GM23338 (cell line): Measurements from ENCODE around the gene ADGRV1. TPM values are rescaled to one million over a fixed set of nuclear protein-coding genes. Genes with fewer than 3 reads are reported as not detected.
A peak's percentile ranks its signal among the peaks of the same experiment; 100 is the strongest.

ENCODE experiments used
- ATAC-seq: fragments of 200-7000 bp; cut with Tn5 transposase; 3 replicates; pipeline ENCODE4 v1.9.1; 2020
- DNase-seq: peaks from one replicate; pipeline ENCODE4 v3.0.0-alpha.2; 2015; ENCODE audit warnings: low spot score
- H2AFZ ChIP-seq: fragments of 200-600 bp; sonication (generic); 2 replicates; pipeline ENCODE4 v1.8.0; 2016; ENCODE audit warnings: antibody characterized with exemption, mild to moderate bottlenecking, moderate library complexity
- H3F3A ChIP-seq: fragments of 200-600 bp; sonication (generic); replicated peaks from 2 replicates; pipeline ENCODE4 v1.8.0; 2017; ENCODE audit warnings: antibody characterized with exemption, mixed run types, low read depth
- H3K27ac ChIP-seq: fragments of 200-600 bp; sonication (generic); 2 replicates; pipeline ENCODE4 v1.6.1; 2016; ENCODE audit warnings: low read depth
- H3K27me3 ChIP-seq: fragments of 200-600 bp; sonication (generic); 2 replicates; pipeline ENCODE4 v1.8.0; 2016; ENCODE audit warnings: mild to moderate bottlenecking, mixed run types, moderate library complexity; ENCODE audit not compliant: insufficient read depth
- H3K36me3 ChIP-seq: fragments of 200-600 bp; sonication (generic); 2 replicates; pipeline ENCODE4 v1.8.0; 2016; ENCODE audit warnings: mild to moderate bottlenecking; ENCODE audit not compliant: insufficient read depth
- H3K4me1 ChIP-seq: fragments of 200-600 bp; sonication (generic); 2 replicates; pipeline ENCODE4 v1.8.0; 2016; ENCODE audit warnings: mild to moderate bottlenecking, moderate library complexity; ENCODE audit not compliant: insufficient read depth
- H3K4me2 ChIP-seq: fragments of 200-600 bp; sonication (generic); 2 replicates; pipeline ENCODE4 v1.7.1; 2017; ENCODE audit warnings: mixed run types
- H3K4me3 ChIP-seq: fragments of 200-600 bp; sonication (generic); 2 replicates; pipeline ENCODE4 v1.6.1; 2016; ENCODE audit warnings: mixed run types
- H3K79me2 ChIP-seq: fragments of 200-600 bp; sonication (generic); replicated peaks from 2 replicates; pipeline ENCODE4 v1.8.0; 2017; ENCODE audit warnings: mild to moderate bottlenecking; ENCODE audit not compliant: insufficient read depth
- H3K9me2 ChIP-seq: fragments of 200-600 bp; sonication (generic); 2 replicates; pipeline ENCODE4 v1.8.0; 2017; ENCODE audit not compliant: insufficient read depth
- H4K20me1 ChIP-seq: fragments of 200-600 bp; sonication (generic); replicated peaks from 2 replicates; pipeline ENCODE4 v1.8.0; 2017; ENCODE audit warnings: mild to moderate bottlenecking; ENCODE audit not compliant: insufficient read depth
- H3K27ac Mint-ChIP-seq: 2 replicates; pipeline ENCODE4 v1.8.0; 2020; ENCODE audit warnings: inconsistent platforms, mild to moderate bottlenecking, moderate library complexity, mixed read lengths
- H3K27me3 Mint-ChIP-seq: 3 replicates; pipeline ENCODE4 v1.8.0; 2022; ENCODE audit warnings: low read depth, mild to moderate bottlenecking, moderate library complexity, mixed read lengths, inconsistent platforms; ENCODE audit not compliant: insufficient read depth, poor library complexity
- H3K36me3 Mint-ChIP-seq: 3 replicates; pipeline ENCODE4 v1.8.0; 2021; ENCODE audit warnings: low read depth, mild to moderate bottlenecking, inconsistent platforms, moderate library complexity, mixed read lengths
- H3K4me1 Mint-ChIP-seq: 3 replicates; pipeline ENCODE4 v1.8.0; 2020; ENCODE audit warnings: mild to moderate bottlenecking, inconsistent platforms, mixed read lengths
- H3K4me3 Mint-ChIP-seq: 3 replicates; pipeline ENCODE4 v1.8.0; 2021; ENCODE audit warnings: moderate library complexity, mild to moderate bottlenecking, inconsistent platforms, mixed read lengths
- H3K9me3 Mint-ChIP-seq: 3 replicates; pipeline ENCODE4 v1.8.0; 2020; ENCODE audit warnings: moderate library complexity, mild to moderate bottlenecking, inconsistent platforms, mixed read lengths
- CREB1 ChIP-seq: fragments of 250-450 bp; sonication (Bioruptor Pico); IDR thresholded peaks from 2 replicates; pipeline ENCODE4 v1.5.0; 2020; ENCODE audit warnings: low read depth, mild to moderate bottlenecking, moderate library complexity
- ETS1 ChIP-seq: IDR thresholded peaks from 2 replicates; pipeline ENCODE4 v1.6.1; 2016; ENCODE audit warnings: antibody characterized with exemption
- EZH2 ChIP-seq: fragments of 200-600 bp; sonication (generic); IDR thresholded peaks from one replicate; pipeline ENCODE4 v1.8.0; 2017; ENCODE audit warnings: antibody characterized with exemption, mild to moderate bottlenecking, low read depth; ENCODE audit not compliant: unreplicated experiment
- EZH2phosphoT487 ChIP-seq: fragments of 200-600 bp; sonication (generic); IDR thresholded peaks from one replicate; pipeline ENCODE4 v1.8.1; 2018; ENCODE audit warnings: antibody characterized with exemption; ENCODE audit not compliant: unreplicated experiment
- JUNB ChIP-seq: IDR thresholded peaks from one replicate; pipeline ENCODE4 v1.6.1; 2016; ENCODE audit warnings: antibody characterized with exemption; ENCODE audit not compliant: unreplicated experiment
- polyA plus RNA-seq: library from polyadenylated mRNA; unstranded; fragments of >200 nt; fragmentation: Nextera tagmentation; extraction: Ambion mirVana; gene quantifications from 2 replicates; pipeline ENCODE4 v1.2.1, GENCODE V29; 2016
- total RNA-seq: library from RNA; depleted of rRNA; stranded (reverse); fragments of >200 nt; shearing (Covaris generic); gene quantifications from 2 replicates; pipeline ENCODE4 v1.2.3, GENCODE V29; 2014
- TF ChIP-seq, protein P1 (sequence below): fragments of 250-450 bp; sonication (Bioruptor Pico); IDR thresholded peaks from 2 replicates; pipeline ENCODE4 v1.5.0; 2020; ENCODE audit warnings: mild to moderate bottlenecking, moderate library complexity
- TF ChIP-seq, protein P2 (sequence below), 2 experiments: fragments of 200-600 bp in 1 of 2; sonication (generic) in 1 of 2; conservative IDR thresholded peaks; 2 replicates each; pipeline versions ENCODE4 v1.5.1 to v1.6.1; 2016 to 2017; ENCODE audit warnings: antibody characterized with exemption in 2 of 2, low read depth in 2 of 2, mild to moderate bottlenecking in 2 of 2, moderate library complexity in 1 of 2

The ADGRV1 gene
- total and polyA plus RNA-seq, 2 experiments from 2014 or later = 46.1 to 149 TPM

- no peaks in the 10 kb centered on the region for H3K9me2 ChIP-seq
- no peak overlapping the region for H2AFZ ChIP-seq
- no peak for ATAC-seq
- no peak overlapping the region for H3K4me3 ChIP-seq
- no peak overlapping the region for H3K27ac Mint-ChIP-seq
- peaks cover 42% of the 10 kb centered on the region for H3K36me3 Mint-ChIP-seq
- no peaks in the 10 kb centered on the region; the same call in 1 of the 2 replicates for H3K79me2 ChIP-seq
- H3K27me3 Mint-ChIP-seq = peaks cover 3% of the 10 kb centered on the region
- peaks cover 21% of the 10 kb centered on the region for H3K4me1 Mint-ChIP-seq
- H3K4me2 ChIP-seq = no peak overlapping the region
- H4K20me1 ChIP-seq = no peaks in the 10 kb centered on the region; the same call in 1 of the 2 replicates
- H3K36me3 ChIP-seq = no peaks in the 10 kb centered on the region; the same call in 1 of the 2 replicates
- H3K4me1 ChIP-seq = no peaks in the 10 kb centered on the region
- H3K9me3 Mint-ChIP-seq = no peaks in the 10 kb centered on the region
- no peaks in the 10 kb centered on the region for H3K27me3 ChIP-seq
- H3K27ac ChIP-seq = no peak overlapping the region
- no peak overlapping the region for H3K4me3 Mint-ChIP-seq
- DNase-seq = no peak
- H3F3A ChIP-seq = no peaks in the 10 kb centered on the region
- TF ChIP-seq, protein P1, sequence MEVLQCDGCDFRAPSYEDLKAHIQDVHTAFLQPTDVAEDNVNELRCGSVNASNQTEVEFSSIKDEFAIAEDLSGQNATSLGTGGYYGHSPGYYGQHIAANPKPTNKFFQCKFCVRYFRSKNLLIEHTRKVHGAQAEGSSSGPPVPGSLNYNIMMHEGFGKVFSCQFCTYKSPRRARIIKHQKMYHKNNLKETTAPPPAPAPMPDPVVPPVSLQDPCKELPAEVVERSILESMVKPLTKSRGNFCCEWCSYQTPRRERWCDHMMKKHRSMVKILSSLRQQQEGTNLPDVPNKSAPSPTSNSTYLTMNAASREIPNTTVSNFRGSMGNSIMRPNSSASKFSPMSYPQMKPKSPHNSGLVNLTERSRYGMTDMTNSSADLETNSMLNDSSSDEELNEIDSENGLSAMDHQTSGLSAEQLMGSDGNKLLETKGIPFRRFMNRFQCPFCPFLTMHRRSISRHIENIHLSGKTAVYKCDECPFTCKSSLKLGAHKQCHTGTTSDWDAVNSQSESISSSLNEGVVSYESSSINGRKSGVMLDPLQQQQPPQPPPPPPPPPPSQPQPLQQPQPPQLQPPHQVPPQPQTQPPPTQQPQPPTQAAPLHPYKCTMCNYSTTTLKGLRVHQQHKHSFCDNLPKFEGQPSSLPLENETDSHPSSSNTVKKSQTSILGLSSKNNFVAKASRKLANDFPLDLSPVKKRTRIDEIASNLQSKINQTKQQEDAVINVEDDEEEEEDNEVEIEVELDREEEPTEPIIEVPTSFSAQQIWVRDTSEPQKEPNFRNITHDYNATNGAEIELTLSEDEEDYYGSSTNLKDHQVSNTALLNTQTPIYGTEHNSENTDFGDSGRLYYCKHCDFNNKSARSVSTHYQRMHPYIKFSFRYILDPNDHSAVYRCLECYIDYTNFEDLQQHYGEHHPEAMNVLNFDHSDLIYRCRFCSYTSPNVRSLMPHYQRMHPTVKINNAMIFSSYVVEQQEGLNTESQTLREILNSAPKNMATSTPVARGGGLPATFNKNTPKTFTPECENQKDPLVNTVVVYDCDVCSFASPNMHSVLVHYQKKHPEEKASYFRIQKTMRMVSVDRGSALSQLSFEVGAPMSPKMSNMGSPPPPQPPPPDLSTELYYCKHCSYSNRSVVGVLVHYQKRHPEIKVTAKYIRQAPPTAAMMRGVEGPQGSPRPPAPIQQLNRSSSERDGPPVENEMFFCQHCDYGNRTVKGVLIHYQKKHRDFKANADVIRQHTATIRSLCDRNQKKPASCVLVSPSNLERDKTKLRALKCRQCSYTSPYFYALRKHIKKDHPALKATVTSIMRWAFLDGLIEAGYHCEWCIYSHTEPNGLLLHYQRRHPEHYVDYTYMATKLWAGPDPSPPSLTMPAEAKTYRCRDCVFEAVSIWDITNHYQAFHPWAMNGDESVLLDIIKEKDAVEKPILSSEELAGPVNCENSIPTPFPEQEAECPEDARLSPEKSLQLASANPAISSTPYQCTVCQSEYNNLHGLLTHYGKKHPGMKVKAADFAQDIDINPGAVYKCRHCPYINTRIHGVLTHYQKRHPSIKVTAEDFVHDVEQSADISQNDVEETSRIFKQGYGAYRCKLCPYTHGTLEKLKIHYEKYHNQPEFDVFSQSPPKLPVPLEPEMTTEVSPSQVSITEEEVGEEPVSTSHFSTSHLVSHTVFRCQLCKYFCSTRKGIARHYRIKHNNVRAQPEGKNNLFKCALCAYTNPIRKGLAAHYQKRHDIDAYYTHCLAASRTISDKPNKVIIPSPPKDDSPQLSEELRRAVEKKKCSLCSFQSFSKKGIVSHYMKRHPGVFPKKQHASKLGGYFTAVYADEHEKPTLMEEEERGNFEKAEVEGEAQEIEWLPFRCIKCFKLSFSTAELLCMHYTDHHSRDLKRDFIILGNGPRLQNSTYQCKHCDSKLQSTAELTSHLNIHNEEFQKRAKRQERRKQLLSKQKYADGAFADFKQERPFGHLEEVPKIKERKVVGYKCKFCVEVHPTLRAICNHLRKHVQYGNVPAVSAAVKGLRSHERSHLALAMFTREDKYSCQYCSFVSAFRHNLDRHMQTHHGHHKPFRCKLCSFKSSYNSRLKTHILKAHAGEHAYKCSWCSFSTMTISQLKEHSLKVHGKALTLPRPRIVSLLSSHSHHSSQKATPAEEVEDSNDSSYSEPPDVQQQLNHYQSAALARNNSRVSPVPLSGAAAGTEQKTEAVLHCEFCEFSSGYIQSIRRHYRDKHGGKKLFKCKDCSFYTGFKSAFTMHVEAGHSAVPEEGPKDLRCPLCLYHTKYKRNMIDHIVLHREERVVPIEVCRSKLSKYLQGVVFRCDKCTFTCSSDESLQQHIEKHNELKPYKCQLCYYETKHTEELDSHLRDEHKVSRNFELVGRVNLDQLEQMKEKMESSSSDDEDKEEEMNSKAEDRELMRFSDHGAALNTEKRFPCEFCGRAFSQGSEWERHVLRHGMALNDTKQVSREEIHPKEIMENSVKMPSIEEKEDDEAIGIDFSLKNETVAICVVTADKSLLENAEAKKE (CRISPR knock-in tag) = no peak
- no peak for TF ChIP-seq EZH2
- TF ChIP-seq JUNB = no peak
- no peak for TF ChIP-seq ETS1
Measured at GRCh38 chr5:90739567-90739966, 181.0 kb downstream of the ADGRV1 start.

- Histone ChIP-seq H3K36me3 (no peaks in the 10 kb centered on the region; the same call in 1 of the 2 replicates), H2AFZ (no peak overlapping the region), H3K9me2 (no peaks in the 10 kb centered on the region), H3K4me2 (no peak overlapping the region), H3K4me3 (no peak overlapping the region), H3F3A (no peaks in the 10 kb centered on the region), H3K27me3 (no peaks in the 10 kb centered on the region), H3K79me2 (no peaks in the 10 kb centered on the region; the same call in 1 of the 2 replicates), H3K27ac (no peak overlapping the region), H4K20me1 (no peaks in the 10 kb centered on the region; the same call in 1 of the 2 replicates), H3K4me1 (no peaks in the 10 kb centered on the region)
- TF ChIP-seq, protein P2, sequence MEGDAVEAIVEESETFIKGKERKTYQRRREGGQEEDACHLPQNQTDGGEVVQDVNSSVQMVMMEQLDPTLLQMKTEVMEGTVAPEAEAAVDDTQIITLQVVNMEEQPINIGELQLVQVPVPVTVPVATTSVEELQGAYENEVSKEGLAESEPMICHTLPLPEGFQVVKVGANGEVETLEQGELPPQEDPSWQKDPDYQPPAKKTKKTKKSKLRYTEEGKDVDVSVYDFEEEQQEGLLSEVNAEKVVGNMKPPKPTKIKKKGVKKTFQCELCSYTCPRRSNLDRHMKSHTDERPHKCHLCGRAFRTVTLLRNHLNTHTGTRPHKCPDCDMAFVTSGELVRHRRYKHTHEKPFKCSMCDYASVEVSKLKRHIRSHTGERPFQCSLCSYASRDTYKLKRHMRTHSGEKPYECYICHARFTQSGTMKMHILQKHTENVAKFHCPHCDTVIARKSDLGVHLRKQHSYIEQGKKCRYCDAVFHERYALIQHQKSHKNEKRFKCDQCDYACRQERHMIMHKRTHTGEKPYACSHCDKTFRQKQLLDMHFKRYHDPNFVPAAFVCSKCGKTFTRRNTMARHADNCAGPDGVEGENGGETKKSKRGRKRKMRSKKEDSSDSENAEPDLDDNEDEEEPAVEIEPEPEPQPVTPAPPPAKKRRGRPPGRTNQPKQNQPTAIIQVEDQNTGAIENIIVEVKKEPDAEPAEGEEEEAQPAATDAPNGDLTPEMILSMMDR (conservative IDR thresholded peaks at IDR 0.05; ENCODE audit: low read depth in 2 of 2) = no peak
- TF ChIP-seq EZH2 = no peak
- TF ChIP-seq EZH2phosphoT487 = no peak
- TF ChIP-seq CREB1 (CRISPR knock-in tag) = no peak
- H3K9me3 Mint-ChIP-seq = no peaks in the 10 kb centered on the region
- peaks cover 41% of the 10 kb centered on the region for H3K36me3 Mint-ChIP-seq
- ATAC-seq (peak; percentile 87), DNase-seq (peak; percentile 32)
- peaks cover 3% of the 10 kb centered on the region for H3K27me3 Mint-ChIP-seq
- no peak overlapping the region for H3K4me3 Mint-ChIP-seq
- peak overlapping the region; percentile 79 for H3K27ac Mint-ChIP-seq
- peaks cover 21% of the 10 kb centered on the region for H3K4me1 Mint-ChIP-seq
Measured at GRCh38 chr5:90740244-90740799, 181.7 kb downstream of the ADGRV1 start.
